Panc1 (cell line): ENCODE measurements around the gene TEPSIN. TPM values are rescaled to one million over a fixed set of nuclear protein-coding genes. Genes with fewer than 3 reads are reported as not detected.

Experiments
- ATAC-seq: fragments of 200-7000 bp; cut with Tn5 transposase; 2 replicates; pipeline ENCODE4 v1.9.1; 2020; ENCODE audit warnings: mild to moderate bottlenecking, moderate library complexity
- BruUV-seq: library from RNA; stranded (reverse); fragments of 400-500 nt; replicated peaks from 2 replicates; lab custom pipeline; 2021; lab: Mats Ljungman, UMichigan
- CTCF ChIA-PET: fragments of 300-600 bp; sonication (Branson Sonifier 250); formaldehyde crosslinking; loops from one replicate; lab custom pipeline; 2022; ENCODE audit warnings: antibody characterized with exemption; lab: Charles Lee
- POLR2A ChIA-PET: fragments of 300-600 bp; sonication (Branson Sonifier 250); formaldehyde crosslinking; loops from one replicate; lab custom pipeline; 2022; ENCODE audit warnings: antibody characterized with exemption; lab: Charles Lee
- DNase-seq: peaks from one replicate; pipeline ENCODE4 v3.0.0-alpha.2; 2010; ENCODE audit warnings: low read depth, low spot score
- H3K27ac ChIP-seq: 2 replicates; pipeline ENCODE4 v1.5.1; 2011; ENCODE audit warnings: mild to moderate bottlenecking, low read length, inconsistent platforms
- H3K27me3 ChIP-seq: fragments of 200-500 bp; sonication (Bioruptor generic); 2 replicates; pipeline ENCODE4 v1.6.0; 2014; ENCODE audit warnings: low read length, inconsistent platforms; ENCODE audit not compliant: control insufficient read depth, insufficient read depth
- H3K36me3 ChIP-seq: fragments of 200-500 bp; sonication (Bioruptor generic); 2 replicates; pipeline ENCODE4 v1.5.1; 2014; ENCODE audit warnings: inconsistent platforms, mild to moderate bottlenecking, low read length, moderate library complexity; ENCODE audit not compliant: control insufficient read depth, insufficient read depth
- H3K4me1 ChIP-seq: 2 replicates; pipeline ENCODE4 v1.5.1; 2011; ENCODE audit warnings: inconsistent platforms, mild to moderate bottlenecking, low read length, moderate library complexity; ENCODE audit not compliant: control insufficient read depth, insufficient read depth
- H3K4me3 ChIP-seq, 2 experiments: 2 replicates each; pipeline ENCODE4 v1.5.1; 2011 to 2012; ENCODE audit warnings: low read depth in 2 of 2, low read length in 2 of 2, mild to moderate bottlenecking in 2 of 2, inconsistent platforms in 1 of 2, moderate library complexity in 1 of 2
- H3K9me3 ChIP-seq: fragments of 200-500 bp; sonication (Bioruptor generic); 2 replicates; pipeline ENCODE4 v1.5.1; 2014; ENCODE audit warnings: low read depth, mild to moderate bottlenecking, inconsistent platforms, low read length, moderate library complexity; ENCODE audit not compliant: control insufficient read depth, insufficient read depth
- POLR2AphosphoS5 ChIP-seq: IDR thresholded peaks from 2 replicates; pipeline ENCODE4 v1.6.1; 2012; ENCODE audit warnings: mild to moderate bottlenecking, low read depth, low read length, moderate library complexity
- SIN3A ChIP-seq: IDR thresholded peaks from 2 replicates; pipeline ENCODE4 v1.6.1; 2012; ENCODE audit warnings: low read depth, mild to moderate bottlenecking, low read length, moderate library complexity, borderline replicate concordance; ENCODE audit not compliant: insufficient read depth
- TCF7L2 ChIP-seq: IDR thresholded peaks from 2 replicates; pipeline ENCODE4 v1.6.1; 2011; ENCODE audit warnings: mild to moderate bottlenecking, low read depth, low read length, inconsistent platforms
- in situ Hi-C: cut with HindIII; loops from 2 replicates; pipeline ENCODE4 v1.10.0; 2016; ENCODE audit warnings: low sequenced_read_pairs, low pct_unique_long_range_greater_than_20kb
- intact Hi-C: fragments of 100-400 bp; cut with micrococcal nuclease; formaldehyde crosslinking; loops from one replicate; pipeline ENCODE4 v1.10.0; 2022; ENCODE audit not compliant: unreplicated experiment
- total RNA-seq: library from RNA; stranded (reverse); gene quantifications from one replicate; pipeline ENCODE4 v1.2.1, GENCODE V29; 2021; ENCODE audit not compliant: unreplicated experiment
- TF ChIP-seq, protein P1 (sequence below), 2 experiments: IDR thresholded peaks; 2 replicates each; pipeline ENCODE4 v1.6.1; 2011 to 2012; ENCODE audit warnings: low read depth in 2 of 2, control low read depth in 1 of 2, low read length in 1 of 2, mild to moderate bottlenecking in 1 of 2, moderate library complexity in 1 of 2; ENCODE audit not compliant: insufficient read depth in 1 of 2
- TF ChIP-seq, protein P2 (sequence below): fragments of 450-650 bp; IDR thresholded peaks from 2 replicates; pipeline ENCODE4 v1.5.1; 2017; ENCODE audit warnings: mild to moderate bottlenecking

The TEPSIN gene
- total RNA-seq, 1 experiment from 2014 or later: 44.9 TPM

DNA sequence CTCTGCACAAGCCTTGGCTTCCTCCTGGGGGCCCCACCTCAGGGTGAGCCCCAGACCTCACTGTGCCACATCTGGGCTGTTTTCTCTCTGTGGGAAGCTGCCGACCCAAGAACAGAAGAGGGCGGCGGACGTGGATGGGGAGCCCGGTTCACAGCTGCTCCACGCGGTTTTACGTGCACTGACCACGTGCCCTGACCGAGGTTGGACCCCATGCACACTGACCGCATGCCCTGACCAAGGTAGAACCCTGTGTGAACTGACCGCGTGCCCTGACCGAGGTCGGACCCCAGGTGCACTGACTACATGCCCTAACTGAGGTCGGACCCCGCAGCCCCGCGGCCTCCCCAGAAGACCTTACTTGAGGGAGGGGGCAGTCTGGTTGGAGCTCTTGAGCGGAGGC, 35.7 kb downstream of the TEPSIN start:
- in situ Hi-C loops: no loop called here
- DNase-seq: no peak
- no peaks in the 10 kb centered on the region for H3K4me1 ChIP-seq
- no peak for ATAC-seq
- H3K4me3 ChIP-seq: no peak overlapping the region
- TF ChIP-seq, protein P1, sequence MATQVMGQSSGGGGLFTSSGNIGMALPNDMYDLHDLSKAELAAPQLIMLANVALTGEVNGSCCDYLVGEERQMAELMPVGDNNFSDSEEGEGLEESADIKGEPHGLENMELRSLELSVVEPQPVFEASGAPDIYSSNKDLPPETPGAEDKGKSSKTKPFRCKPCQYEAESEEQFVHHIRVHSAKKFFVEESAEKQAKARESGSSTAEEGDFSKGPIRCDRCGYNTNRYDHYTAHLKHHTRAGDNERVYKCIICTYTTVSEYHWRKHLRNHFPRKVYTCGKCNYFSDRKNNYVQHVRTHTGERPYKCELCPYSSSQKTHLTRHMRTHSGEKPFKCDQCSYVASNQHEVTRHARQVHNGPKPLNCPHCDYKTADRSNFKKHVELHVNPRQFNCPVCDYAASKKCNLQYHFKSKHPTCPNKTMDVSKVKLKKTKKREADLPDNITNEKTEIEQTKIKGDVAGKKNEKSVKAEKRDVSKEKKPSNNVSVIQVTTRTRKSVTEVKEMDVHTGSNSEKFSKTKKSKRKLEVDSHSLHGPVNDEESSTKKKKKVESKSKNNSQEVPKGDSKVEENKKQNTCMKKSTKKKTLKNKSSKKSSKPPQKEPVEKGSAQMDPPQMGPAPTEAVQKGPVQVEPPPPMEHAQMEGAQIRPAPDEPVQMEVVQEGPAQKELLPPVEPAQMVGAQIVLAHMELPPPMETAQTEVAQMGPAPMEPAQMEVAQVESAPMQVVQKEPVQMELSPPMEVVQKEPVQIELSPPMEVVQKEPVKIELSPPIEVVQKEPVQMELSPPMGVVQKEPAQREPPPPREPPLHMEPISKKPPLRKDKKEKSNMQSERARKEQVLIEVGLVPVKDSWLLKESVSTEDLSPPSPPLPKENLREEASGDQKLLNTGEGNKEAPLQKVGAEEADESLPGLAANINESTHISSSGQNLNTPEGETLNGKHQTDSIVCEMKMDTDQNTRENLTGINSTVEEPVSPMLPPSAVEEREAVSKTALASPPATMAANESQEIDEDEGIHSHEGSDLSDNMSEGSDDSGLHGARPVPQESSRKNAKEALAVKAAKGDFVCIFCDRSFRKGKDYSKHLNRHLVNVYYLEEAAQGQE (IDR thresholded peaks at IDR 0.05; ENCODE audit: insufficient read depth in 1 of 2, low read depth in 2 of 2, low read length in 1 of 2): no peak
- TF ChIP-seq TCF7L2: no peak
- no peak for TF ChIP-seq SIN3A
- TF ChIP-seq, protein P2, sequence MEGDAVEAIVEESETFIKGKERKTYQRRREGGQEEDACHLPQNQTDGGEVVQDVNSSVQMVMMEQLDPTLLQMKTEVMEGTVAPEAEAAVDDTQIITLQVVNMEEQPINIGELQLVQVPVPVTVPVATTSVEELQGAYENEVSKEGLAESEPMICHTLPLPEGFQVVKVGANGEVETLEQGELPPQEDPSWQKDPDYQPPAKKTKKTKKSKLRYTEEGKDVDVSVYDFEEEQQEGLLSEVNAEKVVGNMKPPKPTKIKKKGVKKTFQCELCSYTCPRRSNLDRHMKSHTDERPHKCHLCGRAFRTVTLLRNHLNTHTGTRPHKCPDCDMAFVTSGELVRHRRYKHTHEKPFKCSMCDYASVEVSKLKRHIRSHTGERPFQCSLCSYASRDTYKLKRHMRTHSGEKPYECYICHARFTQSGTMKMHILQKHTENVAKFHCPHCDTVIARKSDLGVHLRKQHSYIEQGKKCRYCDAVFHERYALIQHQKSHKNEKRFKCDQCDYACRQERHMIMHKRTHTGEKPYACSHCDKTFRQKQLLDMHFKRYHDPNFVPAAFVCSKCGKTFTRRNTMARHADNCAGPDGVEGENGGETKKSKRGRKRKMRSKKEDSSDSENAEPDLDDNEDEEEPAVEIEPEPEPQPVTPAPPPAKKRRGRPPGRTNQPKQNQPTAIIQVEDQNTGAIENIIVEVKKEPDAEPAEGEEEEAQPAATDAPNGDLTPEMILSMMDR: no peak
- no peak for TF ChIP-seq POLR2AphosphoS5
- CTCF ChIA-PET: no interaction called here
- no peaks in the 10 kb centered on the region for H3K27me3 ChIP-seq
- no peaks in the 10 kb centered on the region for H3K9me3 ChIP-seq
- no peaks in the 10 kb centered on the region for H3K36me3 ChIP-seq
- intact Hi-C loops: loop anchor here (5.0 kb wide), 1 partner anchor 61 kb away; no protein-coding TSS in a partner anchor
- BruUV-seq: no TSS peak
- H3K27ac ChIP-seq: no peak overlapping the region
- POLR2A ChIA-PET: no interaction called here

DNA sequence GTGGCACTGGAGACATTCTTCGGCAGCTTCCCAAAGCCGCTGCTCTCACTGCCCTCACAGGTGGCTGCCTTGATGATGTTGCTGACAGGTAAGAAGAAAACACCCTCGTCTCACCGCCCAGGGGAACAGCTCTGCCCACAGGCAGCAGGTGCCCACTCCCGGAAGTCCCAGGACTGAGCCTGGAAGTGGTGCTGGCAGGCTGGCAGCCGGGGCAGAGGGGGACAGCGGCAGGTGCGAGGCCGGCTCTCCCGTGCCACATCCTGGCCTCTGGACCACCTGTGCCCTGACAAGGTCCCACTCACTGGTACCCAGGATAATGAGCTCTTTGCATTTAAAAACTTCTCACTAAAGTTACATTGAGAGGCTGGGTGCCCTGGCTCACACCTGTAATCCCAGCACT, 36.5 kb downstream of the TEPSIN start:
- POLR2A ChIA-PET: interaction anchor here (0.7 kb wide), 2 partner anchors 58 to 252 kb away, joined by 3 to 6 read pairs; no protein-coding TSS in a partner anchor
- intact Hi-C loops (loop anchor here (5.0 kb wide), 1 partner anchor 60 kb away; no protein-coding TSS in a partner anchor), in situ Hi-C loops (no loop called here)
- TF ChIP-seq TCF7L2: no peak
- TF ChIP-seq, protein P1 (IDR thresholded peaks at IDR 0.05; ENCODE audit: insufficient read depth in 1 of 2, low read depth in 2 of 2, low read length in 1 of 2): no peak
- TF ChIP-seq, protein P2: no peak
- BruUV-seq: no TSS peak
- H3K4me3 ChIP-seq: no peak overlapping the region
- H3K27me3 ChIP-seq: no peaks in the 10 kb centered on the region
- DNase-seq: no peak
- H3K27ac ChIP-seq: no peak overlapping the region
- ATAC-seq: no peak
- no peaks in the 10 kb centered on the region for H3K4me1 ChIP-seq
- no peaks in the 10 kb centered on the region for H3K9me3 ChIP-seq
- CTCF ChIA-PET: no interaction called here
- no peaks in the 10 kb centered on the region for H3K36me3 ChIP-seq
